GM23338 (cell line): ENCODE results near the gene MCM3AP. TPM values are rescaled to one million over a fixed set of nuclear protein-coding genes. Genes with fewer than 3 reads are reported as not detected.

Experiments used
- ATAC-seq: fragments of 200-7000 bp; cut with Tn5 transposase; 3 replicates; pipeline ENCODE4 v1.9.1; 2020
- DNase-seq: peaks from one replicate; pipeline ENCODE4 v3.0.0-alpha.2; 2015; ENCODE audit warnings: low spot score
- H2AFZ ChIP-seq: fragments of 200-600 bp; sonication (generic); 2 replicates; pipeline ENCODE4 v1.8.0; 2016; ENCODE audit warnings: antibody characterized with exemption, mild to moderate bottlenecking, moderate library complexity
- H3F3A ChIP-seq: fragments of 200-600 bp; sonication (generic); replicated peaks from 2 replicates; pipeline ENCODE4 v1.8.0; 2017; ENCODE audit warnings: antibody characterized with exemption, mixed run types, low read depth
- H3K27ac ChIP-seq: fragments of 200-600 bp; sonication (generic); 2 replicates; pipeline ENCODE4 v1.6.1; 2016; ENCODE audit warnings: low read depth
- H3K27me3 ChIP-seq: fragments of 200-600 bp; sonication (generic); 2 replicates; pipeline ENCODE4 v1.8.0; 2016; ENCODE audit warnings: mild to moderate bottlenecking, mixed run types, moderate library complexity; ENCODE audit not compliant: insufficient read depth
- H3K36me3 ChIP-seq: fragments of 200-600 bp; sonication (generic); 2 replicates; pipeline ENCODE4 v1.8.0; 2016; ENCODE audit warnings: mild to moderate bottlenecking; ENCODE audit not compliant: insufficient read depth
- H3K4me1 ChIP-seq: fragments of 200-600 bp; sonication (generic); 2 replicates; pipeline ENCODE4 v1.8.0; 2016; ENCODE audit warnings: mild to moderate bottlenecking, moderate library complexity; ENCODE audit not compliant: insufficient read depth
- H3K4me2 ChIP-seq: fragments of 200-600 bp; sonication (generic); 2 replicates; pipeline ENCODE4 v1.7.1; 2017; ENCODE audit warnings: mixed run types
- H3K4me3 ChIP-seq: fragments of 200-600 bp; sonication (generic); 2 replicates; pipeline ENCODE4 v1.6.1; 2016; ENCODE audit warnings: mixed run types
- H3K79me2 ChIP-seq: fragments of 200-600 bp; sonication (generic); replicated peaks from 2 replicates; pipeline ENCODE4 v1.8.0; 2017; ENCODE audit warnings: mild to moderate bottlenecking; ENCODE audit not compliant: insufficient read depth
- H3K9me2 ChIP-seq: fragments of 200-600 bp; sonication (generic); 2 replicates; pipeline ENCODE4 v1.8.0; 2017; ENCODE audit not compliant: insufficient read depth
- H4K20me1 ChIP-seq: fragments of 200-600 bp; sonication (generic); replicated peaks from 2 replicates; pipeline ENCODE4 v1.8.0; 2017; ENCODE audit warnings: mild to moderate bottlenecking; ENCODE audit not compliant: insufficient read depth
- H3K27ac Mint-ChIP-seq: 2 replicates; pipeline ENCODE4 v1.8.0; 2020; ENCODE audit warnings: inconsistent platforms, mild to moderate bottlenecking, moderate library complexity, mixed read lengths
- H3K27me3 Mint-ChIP-seq: 3 replicates; pipeline ENCODE4 v1.8.0; 2022; ENCODE audit warnings: low read depth, mild to moderate bottlenecking, moderate library complexity, mixed read lengths, inconsistent platforms; ENCODE audit not compliant: insufficient read depth, poor library complexity
- H3K36me3 Mint-ChIP-seq: 3 replicates; pipeline ENCODE4 v1.8.0; 2021; ENCODE audit warnings: low read depth, mild to moderate bottlenecking, inconsistent platforms, moderate library complexity, mixed read lengths
- H3K4me1 Mint-ChIP-seq: 3 replicates; pipeline ENCODE4 v1.8.0; 2020; ENCODE audit warnings: mild to moderate bottlenecking, inconsistent platforms, mixed read lengths
- H3K4me3 Mint-ChIP-seq: 3 replicates; pipeline ENCODE4 v1.8.0; 2021; ENCODE audit warnings: moderate library complexity, mild to moderate bottlenecking, inconsistent platforms, mixed read lengths
- H3K9me3 Mint-ChIP-seq: 3 replicates; pipeline ENCODE4 v1.8.0; 2020; ENCODE audit warnings: moderate library complexity, mild to moderate bottlenecking, inconsistent platforms, mixed read lengths
- CREB1 ChIP-seq: fragments of 250-450 bp; sonication (Bioruptor Pico); IDR thresholded peaks from 2 replicates; pipeline ENCODE4 v1.5.0; 2020; ENCODE audit warnings: low read depth, mild to moderate bottlenecking, moderate library complexity
- CTCF ChIP-seq, 2 experiments: fragments of 200-600 bp in 1 of 2; sonication (generic) in 1 of 2; conservative IDR thresholded peaks; 2 replicates each; pipeline versions ENCODE4 v1.5.1 to v1.6.1; 2016 to 2017; ENCODE audit warnings: antibody characterized with exemption in 2 of 2, low read depth in 2 of 2, mild to moderate bottlenecking in 2 of 2, moderate library complexity in 1 of 2
- ETS1 ChIP-seq: IDR thresholded peaks from 2 replicates; pipeline ENCODE4 v1.6.1; 2016; ENCODE audit warnings: antibody characterized with exemption
- EZH2phosphoT487 ChIP-seq: fragments of 200-600 bp; sonication (generic); IDR thresholded peaks from one replicate; pipeline ENCODE4 v1.8.1; 2018; ENCODE audit warnings: antibody characterized with exemption; ENCODE audit not compliant: unreplicated experiment
- JUNB ChIP-seq: IDR thresholded peaks from one replicate; pipeline ENCODE4 v1.6.1; 2016; ENCODE audit warnings: antibody characterized with exemption; ENCODE audit not compliant: unreplicated experiment
- NANOG ChIP-seq: IDR thresholded peaks from 2 replicates; pipeline ENCODE4 v1.6.1; 2016; ENCODE audit warnings: antibody characterized with exemption, borderline replicate concordance
- POLR2AphosphoS5 ChIP-seq: IDR thresholded peaks from 2 replicates; pipeline ENCODE4 v1.6.1; 2016; ENCODE audit warnings: antibody characterized with exemption, low read depth
- STAT1 ChIP-seq: IDR thresholded peaks from one replicate; pipeline ENCODE4 v1.6.1; 2016; ENCODE audit warnings: antibody characterized with exemption; ENCODE audit not compliant: unreplicated experiment
- ZNF114 ChIP-seq: fragments of 250-450 bp; sonication (Bioruptor Pico); IDR thresholded peaks from 2 replicates; pipeline ENCODE4 v1.5.0; 2020; ENCODE audit warnings: mild to moderate bottlenecking, moderate library complexity
- ZNF331 ChIP-seq: fragments of 250-450 bp; sonication (Bioruptor Pico); IDR thresholded peaks from 2 replicates; pipeline ENCODE4 v1.5.0; 2020; ENCODE audit warnings: low read depth, mild to moderate bottlenecking, moderate library complexity
- ZNF462 ChIP-seq: fragments of 250-450 bp; sonication (Bioruptor Pico); IDR thresholded peaks from 2 replicates; pipeline ENCODE4 v1.5.0; 2020; ENCODE audit warnings: mild to moderate bottlenecking, moderate library complexity
- polyA plus RNA-seq: library from polyadenylated mRNA; unstranded; fragments of >200 nt; fragmentation: Nextera tagmentation; extraction: Ambion mirVana; gene quantifications from 2 replicates; pipeline ENCODE4 v1.2.1, GENCODE V29; 2016
- total RNA-seq: library from RNA; depleted of rRNA; stranded (reverse); fragments of >200 nt; shearing (Covaris generic); gene quantifications from 2 replicates; pipeline ENCODE4 v1.2.3, GENCODE V29; 2014

Gene MCM3AP
- total and polyA plus RNA-seq, 2 experiments from 2014 or later = 39.2 to 123 TPM

- Mint-ChIP-seq H3K27ac (peak overlapping the region; percentile 62; the same call in 1 of the 2 replicates), H3K4me1 (peaks cover 18% of the 10 kb centered on the region), H3K27me3 (peaks cover 11% of the 10 kb centered on the region), H3K4me3 (no peak overlapping the region), H3K9me3 (no peaks in the 10 kb centered on the region), H3K36me3 (peaks cover 40% of the 10 kb centered on the region)
- Histone ChIP-seq H2AFZ (no peak overlapping the region), H3K79me2 (no peaks in the 10 kb centered on the region), H3K36me3 (no peaks in the 10 kb centered on the region), H3K27ac (no peak overlapping the region), H3K9me2 (no peaks in the 10 kb centered on the region), H3K4me3 (no peak overlapping the region), H4K20me1 (peaks cover 3% of the 10 kb centered on the region; the same call in 1 of the 2 replicates), H3K27me3 (no peaks in the 10 kb centered on the region), H3F3A (peaks cover 9% of the 10 kb centered on the region), H3K4me2 (no peak overlapping the region), H3K4me1 (peaks cover 11% of the 10 kb centered on the region; the same call in 1 of the 2 replicates)
- DNase-seq = no peak
- TF ChIP-seq ZNF331 (CRISPR knock-in tag) (no peak), POLR2AphosphoS5 (no peak), EZH2phosphoT487 (no peak), ETS1 (no peak), ZNF114 (CRISPR knock-in tag) (no peak), CTCF (conservative IDR thresholded peaks at IDR 0.05; ENCODE audit: low read depth in 2 of 2) (no peak), NANOG (no peak), ZNF462 (CRISPR knock-in tag) (no peak), STAT1 (no peak), CREB1 (CRISPR knock-in tag) (no peak), JUNB (no peak)
- no peak for ATAC-seq
Measured at GRCh38 chr21:46189959-46190490, 95.4 kb downstream of the MCM3AP start.
